Measurements from ENCODE around the gene UBR3. TPM values are rescaled to one million over a fixed set of nuclear protein-coding genes. Genes with fewer than 3 reads are reported as not detected.
"Not testable (repeated sequence)": the region's sequence is repeated elsewhere in the genome, so short reads cannot be mapped to it uniquely, and the experiment has no call there.

Gene UBR3
- total RNA-seq, 1 donor from 2014 or later: 109 TPM

GRCh38 chr2:169911119-169911518 lies 83.9 kb downstream of the UBR3 start:
- ATAC-seq: no peak
- intact Hi-C loops (cut with DNase I): no loop called here
- DNase-seq (ENCODE audit: missing footprints): no peak

GRCh38 chr2:169916623-169917022 lies 89.4 kb downstream of the UBR3 start:
- no peak for ATAC-seq
- intact Hi-C loops (cut with DNase I): no loop called here
- no peak for DNase-seq (ENCODE audit: missing footprints)

GRCh38 chr2:169923977-169924376 lies 96.7 kb downstream of the UBR3 start:
- no peak for ATAC-seq
- DNase-seq (ENCODE audit: missing footprints): no peak
- intact Hi-C loops (cut with DNase I): no loop called here

- ATAC-seq (no peak), DNase-seq (ENCODE audit: missing footprints) (no peak)
- intact Hi-C loops (cut with DNase I): loop anchor here (5.0 kb wide), 1 partner anchor 99 kb away; the partner anchor contains the start of gene UBR3
These were observed 98.7 kb downstream of the UBR3 start for GRCh38 chr2:169925968-169926367.

- ATAC-seq (no peak), DNase-seq (ENCODE audit: missing footprints) (no peak)
- intact Hi-C loops (cut with DNase I): loop anchor here (5.0 kb wide), 1 partner anchor 101 kb away; the partner anchor contains the start of gene UBR3
These were observed 101.2 kb downstream of the UBR3 start for GRCh38 chr2:169928463-169928864.

GRCh38 chr2:169933124-169933711 lies 106.0 kb downstream of the UBR3 start:
- intact Hi-C loops (cut with DNase I): no loop called here
- DNase-seq (ENCODE audit: missing footprints) (no peak), ATAC-seq (no peak)

GRCh38 chr2:169936652-169937051 lies 109.4 kb downstream of the UBR3 start:
- DNase-seq (ENCODE audit: missing footprints); intact Hi-C loops (cut with DNase I); ATAC-seq: not testable (repeated sequence)

- intact Hi-C loops (cut with DNase I): no loop called here
- ATAC-seq (no peak), DNase-seq (ENCODE audit: missing footprints) (no peak)
These were observed 118.3 kb downstream of the UBR3 start for GRCh38 chr2:169945515-169945914.

GRCh38 chr2:169946092-169946491 lies 118.8 kb downstream of the UBR3 start:
- intact Hi-C loops (cut with DNase I): no loop called here
- ATAC-seq (no peak), DNase-seq (ENCODE audit: missing footprints) (no peak)

GRCh38 chr2:169946546-169946945 lies 119.3 kb downstream of the UBR3 start:
- ATAC-seq: no peak
- DNase-seq (ENCODE audit: missing footprints): no peak
- intact Hi-C loops (cut with DNase I): no loop called here

- ATAC-seq: no peak
- DNase-seq (ENCODE audit: missing footprints): no peak
- intact Hi-C loops (cut with DNase I): no loop called here
These were observed 128.7 kb downstream of the UBR3 start for GRCh38 chr2:169955940-169956339.

GRCh38 chr2:169957219-169957618 lies 130.0 kb downstream of the UBR3 start:
- DNase-seq (ENCODE audit: missing footprints); ATAC-seq; intact Hi-C loops (cut with DNase I): not testable (repeated sequence)

GRCh38 chr2:169961911-169962310 lies 134.7 kb downstream of the UBR3 start:
- DNase-seq (ENCODE audit: missing footprints): peak; percentile 45
- no peak for ATAC-seq
- intact Hi-C loops (cut with DNase I): no loop called here

- no peak for ATAC-seq
- intact Hi-C loops (cut with DNase I): no loop called here
- DNase-seq (ENCODE audit: missing footprints): no peak
These were observed 136.5 kb downstream of the UBR3 start for GRCh38 chr2:169963786-169964185.

GRCh38 chr2:169964740-169965139 lies 137.5 kb downstream of the UBR3 start:
- DNase-seq (ENCODE audit: missing footprints) (no peak), ATAC-seq (no peak)
- intact Hi-C loops (cut with DNase I): no loop called here

- intact Hi-C loops (cut with DNase I): no loop called here
- no peak for ATAC-seq
These were observed 138.2 kb downstream of the UBR3 start for GRCh38 chr2:169965495-169965894.

GRCh38 chr2:169966454-169966853 lies 139.2 kb downstream of the UBR3 start:
- DNase-seq (ENCODE audit: missing footprints) (no peak), ATAC-seq (no peak)
- intact Hi-C loops (cut with DNase I): no loop called here

More at GRCh38 chr2:169965495-169965894, 138.2 kb downstream of the UBR3 start:
- no peak for DNase-seq (ENCODE audit: missing footprints)

- intact Hi-C loops (cut with DNase I): no loop called here
- ATAC-seq: no peak
These were observed 141.5 kb downstream of the UBR3 start for GRCh38 chr2:169968743-169969142.

GRCh38 chr2:169975221-169975620 lies 148.0 kb downstream of the UBR3 start:
- DNase-seq (ENCODE audit: missing footprints) (no peak), ATAC-seq (no peak)
- intact Hi-C loops (cut with DNase I): no loop called here

More at GRCh38 chr2:169968743-169969142, 141.5 kb downstream of the UBR3 start:
- no peak for DNase-seq (ENCODE audit: missing footprints)

GRCh38 chr2:169976335-169976851 lies 149.1 kb downstream of the UBR3 start:
- DNase-seq (ENCODE audit: missing footprints) (no peak), ATAC-seq (no peak)
- intact Hi-C loops (cut with DNase I): no loop called here

GRCh38 chr2:169977530-169977929 lies 150.3 kb downstream of the UBR3 start:
- ATAC-seq: no peak
- no peak for DNase-seq (ENCODE audit: missing footprints)
- intact Hi-C loops (cut with DNase I): no loop called here
